Keratinocyte (primary cell): ENCODE results near the gene GRIK4. TPM values are rescaled to one million over a fixed set of nuclear protein-coding genes. Genes with fewer than 3 reads are reported as not detected.

Experiments
- DNase-seq: peaks from one replicate; pipeline ENCODE4 v3.0.0-alpha.2; 2011; ENCODE audit warnings: low read depth, missing footprints, low spot score
- FAIRE-seq: peaks from 2 replicates; lab custom pipeline; 2011; peaks lifted over from hg19 to GRCh38; lab: Jason Lieb, UNC
- H2AFZ ChIP-seq: 2 replicates; pipeline ENCODE4 v1.6.0; 2012; ENCODE audit warnings: low read length, control low read depth, inconsistent platforms; ENCODE audit not compliant: control insufficient read depth
- H3K27ac ChIP-seq: 2 replicates; pipeline ENCODE4 v1.5.1; 2011; ENCODE audit warnings: low read length; ENCODE audit not compliant: control insufficient read depth, insufficient read depth
- H3K27me3 ChIP-seq: 3 replicates; pipeline ENCODE4 v1.6.0; 2011; ENCODE audit warnings: low read length; ENCODE audit not compliant: control insufficient read depth, insufficient read depth; ENCODE audit errors: extremely low read depth
- H3K36me3 ChIP-seq, 2 experiments: 2 replicates in 1 of 2; 3 replicates in 1 of 2; pipeline ENCODE4 v1.5.1; 2011; ENCODE audit warnings: low read length in 2 of 2, mild to moderate bottlenecking in 1 of 2; ENCODE audit not compliant: control insufficient read depth in 2 of 2, insufficient read depth in 2 of 2; ENCODE audit errors: extremely low read depth in 1 of 2
- H3K4me1 ChIP-seq: 3 replicates; pipeline ENCODE4 v1.5.1; 2011; ENCODE audit warnings: low read length; ENCODE audit not compliant: control insufficient read depth, insufficient read depth; ENCODE audit errors: extremely low read depth
- H3K4me2 ChIP-seq: 3 replicates; pipeline ENCODE4 v1.6.0; 2011; ENCODE audit warnings: low read depth, low read length; ENCODE audit not compliant: control insufficient read depth, insufficient read depth; ENCODE audit errors: extremely low read depth
- H3K4me3 ChIP-seq, 3 experiments: fragments of 200-600 bp in 1 of 3; sonication (generic) in 1 of 3; 2 replicates in 2 of 3; 3 replicates in 1 of 3; pipeline ENCODE4 v1.5.1; 2011 to 2016; ENCODE audit warnings: low read length in 3 of 3, mild to moderate bottlenecking in 3 of 3, control low read depth in 2 of 3, inconsistent platforms in 1 of 3, low read depth in 1 of 3, mixed read lengths in 1 of 3, mixed run types in 1 of 3, moderate library complexity in 1 of 3; ENCODE audit not compliant: control insufficient read depth in 2 of 3, insufficient read depth in 2 of 3; ENCODE audit errors: extremely low read depth in 1 of 3
- H3K79me2 ChIP-seq: 2 replicates; pipeline ENCODE4 v1.6.0; 2012; ENCODE audit warnings: low read length; ENCODE audit not compliant: control insufficient read depth, insufficient read depth
- H3K9ac ChIP-seq: 3 replicates; pipeline ENCODE4 v1.6.0; 2011; ENCODE audit warnings: low read length; ENCODE audit not compliant: control insufficient read depth, insufficient read depth; ENCODE audit errors: extremely low read depth
- H3K9me1 ChIP-seq: 3 replicates; pipeline ENCODE4 v1.6.0; 2011; ENCODE audit warnings: low read length; ENCODE audit not compliant: control insufficient read depth, insufficient read depth; ENCODE audit errors: extremely low read depth
- H3K9me3 ChIP-seq: 2 replicates; pipeline ENCODE4 v1.5.1; 2012; ENCODE audit warnings: low read depth, low read length; ENCODE audit not compliant: control insufficient read depth
- H4K20me1 ChIP-seq: 3 replicates; pipeline ENCODE4 v1.6.0; 2011; ENCODE audit warnings: low read length; ENCODE audit not compliant: control insufficient read depth, insufficient read depth; ENCODE audit errors: extremely low read depth
- CTCF ChIP-seq, 3 experiments: IDR thresholded peaks in 1 of 3; conservative IDR thresholded peaks in 1 of 3; optimal IDR thresholded peaks in 1 of 3; 2 replicates in 2 of 3; 3 replicates in 1 of 3; pipeline versions ENCODE3 to v1.5.1; 2011; ENCODE audit warnings: low read length in 3 of 3, mild to moderate bottlenecking in 3 of 3, moderate library complexity in 2 of 3, control low read depth in 1 of 3, inconsistent platforms in 1 of 3; ENCODE audit not compliant: insufficient read depth in 2 of 3; ENCODE audit errors: extremely low read depth in 1 of 3
- EZH2 ChIP-seq: IDR thresholded peaks from one replicate; pipeline ENCODE4 v1.6.1; 2012; ENCODE audit warnings: inconsistent platforms, mild to moderate bottlenecking, low read length, moderate library complexity
- dilution Hi-C: fragments of 300-500 bp; cut with MboI; formaldehyde crosslinking; loops from one replicate; pipeline ENCODE4 v1.7.0; 2020; ENCODE audit warnings: low sequenced_read_pairs; ENCODE audit not compliant: extremely low pct_ligation_motif_present
- polyA plus RNA-seq, 5 experiments: library from polyadenylated mRNA; depleted of rRNA in 3 of 5; stranded (reverse) in 3 of 5; stranded (forward) in 1 of 5; unstranded in 1 of 5; fragments of >200 nt; gene quantifications; 1 replicate in 1 of 5; 2 replicates in 3 of 5; 3 replicates in 1 of 5; pipeline versions ENCODE4 v1.2.1 to v1.2.3, GENCODE V29; 2011 to 2012; ENCODE audit warnings: missing spikeins in 2 of 5, low read depth in 1 of 5, low replicate concordance in 1 of 5

Gene GRIK4
- polyA plus RNA-seq, 1 donor (not counting 4 experiments of a cell fraction or from before 2014, with no cell fraction given): not detected

- DNase-seq (no peak), FAIRE-seq (no peak)
- Histone ChIP-seq H3K4me3 (no peak overlapping the region), H3K79me2 (no peaks in the 10 kb centered on the region), H3K9me1 (no peaks in the 10 kb centered on the region), H3K27ac (no peak overlapping the region), H3K9ac (no peak overlapping the region), H3K4me2 (no peak overlapping the region), H4K20me1 (no peaks in the 10 kb centered on the region), H3K36me3 (no peaks in the 10 kb centered on the region), H3K4me1 (no peaks in the 10 kb centered on the region), H3K9me3 (no peaks in the 10 kb centered on the region), H2AFZ (no peak overlapping the region), H3K27me3 (no peaks in the 10 kb centered on the region)
- dilution Hi-C loops: no loop called here
- no peak for TF ChIP-seq CTCF (optimal IDR thresholded peaks at IDR 0.05 in 1 of 3, IDR thresholded peaks at IDR 0.05 in 1 of 3, conservative IDR thresholded peaks at IDR 0.05 in 1 of 3; ENCODE audit: extremely low read depth in 1 of 3, insufficient read depth in 2 of 3, low read length in 3 of 3)
- no peak for TF ChIP-seq EZH2
Observed at GRCh38 chr11:120771551-120772060, 260.1 kb downstream of the GRIK4 start.

- no peak for TF ChIP-seq CTCF (optimal IDR thresholded peaks at IDR 0.05 in 1 of 3, IDR thresholded peaks at IDR 0.05 in 1 of 3, conservative IDR thresholded peaks at IDR 0.05 in 1 of 3; ENCODE audit: extremely low read depth in 1 of 3, insufficient read depth in 2 of 3, low read length in 3 of 3)
- TF ChIP-seq EZH2: no peak
- Histone ChIP-seq H3K27ac (no peak overlapping the region), H3K9ac (no peak overlapping the region), H3K27me3 (no peaks in the 10 kb centered on the region), H3K4me1 (no peaks in the 10 kb centered on the region), H3K4me3 (no peak overlapping the region), H3K36me3 (no peaks in the 10 kb centered on the region), H2AFZ (no peak overlapping the region), H3K4me2 (no peak overlapping the region), H3K9me3 (no peaks in the 10 kb centered on the region), H3K79me2 (no peaks in the 10 kb centered on the region), H4K20me1 (no peaks in the 10 kb centered on the region), H3K9me1 (no peaks in the 10 kb centered on the region)
- dilution Hi-C loops: no loop called here
- FAIRE-seq (no peak), DNase-seq (no peak)
Observed at GRCh38 chr11:120773501-120774031, 262.0 kb downstream of the GRIK4 start.
